GM23338 (cell line): ENCODE data around the gene CD163L1.

ENCODE experiments used
- CTCF ChIP-seq, 2 experiments: fragments of 200-600 bp in 1 of 2; sonication (generic) in 1 of 2; conservative IDR thresholded peaks; 2 replicates each; pipeline versions ENCODE4 v1.5.1 to v1.6.1; 2016 to 2017; ENCODE audit warnings: antibody characterized with exemption in 2 of 2, low read depth in 2 of 2, mild to moderate bottlenecking in 2 of 2, moderate library complexity in 1 of 2
- EZH2 ChIP-seq: fragments of 200-600 bp; sonication (generic); IDR thresholded peaks from one replicate; pipeline ENCODE4 v1.8.0; 2017; ENCODE audit warnings: antibody characterized with exemption, mild to moderate bottlenecking, low read depth; ENCODE audit not compliant: unreplicated experiment

DNA sequence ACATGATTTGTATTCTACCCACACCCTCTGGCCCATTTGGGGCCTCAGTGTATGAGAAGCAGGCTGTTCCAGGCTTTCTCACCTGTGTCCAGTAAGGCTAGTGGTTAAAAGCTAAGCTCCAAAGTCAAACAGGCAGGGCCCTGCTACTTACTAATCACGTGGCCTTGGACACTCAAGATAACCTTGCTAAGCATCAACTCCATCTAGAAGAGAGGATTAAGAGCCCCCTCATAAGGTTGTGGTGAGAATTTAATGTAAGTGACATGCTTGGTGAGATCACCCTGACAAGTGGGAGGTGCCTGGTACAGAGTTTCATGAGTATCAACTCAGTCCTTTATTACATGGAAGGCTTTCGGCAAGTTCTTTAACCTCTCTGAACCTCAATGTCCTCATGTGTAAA is 122.3 kb downstream of the CD163L1 start:
- TF ChIP-seq EZH2 (no peak), CTCF (conservative IDR thresholded peaks at IDR 0.05; ENCODE audit: low read depth in 2 of 2) (no peak)
